ENCODE measurements around the gene GPR15LG. TPM values are rescaled to one million over a fixed set of nuclear protein-coding genes. Genes with fewer than 3 reads are reported as not detected.
A peak's percentile ranks its signal among the peaks of the same experiment; 100 is the strongest.

GPR15LG gene
- total RNA-seq, 1 donor, result not detected

DNA sequence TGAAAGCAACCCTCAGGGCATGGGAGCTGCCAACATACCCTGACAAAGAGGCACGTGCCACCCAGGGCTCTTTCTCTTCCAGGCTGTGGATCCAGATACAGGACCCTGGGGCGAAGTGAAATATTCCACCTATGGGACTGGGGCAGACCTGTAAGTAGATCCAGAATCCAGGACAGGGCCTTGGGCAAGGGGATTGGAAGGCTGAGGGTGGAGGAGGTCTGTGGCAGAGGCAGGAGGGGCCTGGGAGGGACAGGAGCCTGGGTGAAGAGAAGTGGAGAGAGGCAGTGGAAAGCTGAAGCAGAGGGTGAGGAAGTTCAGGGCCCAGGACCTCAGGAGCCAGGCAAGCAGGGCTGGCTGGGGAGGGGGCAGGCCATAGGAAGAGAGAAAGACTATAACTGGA is 38.0 kb downstream of the GPR15LG start:
- DNase-seq (ENCODE audit: low read depth), result no peak
- TF ChIP-seq, protein P1, sequence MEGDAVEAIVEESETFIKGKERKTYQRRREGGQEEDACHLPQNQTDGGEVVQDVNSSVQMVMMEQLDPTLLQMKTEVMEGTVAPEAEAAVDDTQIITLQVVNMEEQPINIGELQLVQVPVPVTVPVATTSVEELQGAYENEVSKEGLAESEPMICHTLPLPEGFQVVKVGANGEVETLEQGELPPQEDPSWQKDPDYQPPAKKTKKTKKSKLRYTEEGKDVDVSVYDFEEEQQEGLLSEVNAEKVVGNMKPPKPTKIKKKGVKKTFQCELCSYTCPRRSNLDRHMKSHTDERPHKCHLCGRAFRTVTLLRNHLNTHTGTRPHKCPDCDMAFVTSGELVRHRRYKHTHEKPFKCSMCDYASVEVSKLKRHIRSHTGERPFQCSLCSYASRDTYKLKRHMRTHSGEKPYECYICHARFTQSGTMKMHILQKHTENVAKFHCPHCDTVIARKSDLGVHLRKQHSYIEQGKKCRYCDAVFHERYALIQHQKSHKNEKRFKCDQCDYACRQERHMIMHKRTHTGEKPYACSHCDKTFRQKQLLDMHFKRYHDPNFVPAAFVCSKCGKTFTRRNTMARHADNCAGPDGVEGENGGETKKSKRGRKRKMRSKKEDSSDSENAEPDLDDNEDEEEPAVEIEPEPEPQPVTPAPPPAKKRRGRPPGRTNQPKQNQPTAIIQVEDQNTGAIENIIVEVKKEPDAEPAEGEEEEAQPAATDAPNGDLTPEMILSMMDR (IDR thresholded peaks at IDR 0.05; ENCODE audit: insufficient read depth, low read length), result no peak
- no peak overlapping the region for H3K4me3 ChIP-seq (ENCODE audit: low read depth, low read length)

DNA sequence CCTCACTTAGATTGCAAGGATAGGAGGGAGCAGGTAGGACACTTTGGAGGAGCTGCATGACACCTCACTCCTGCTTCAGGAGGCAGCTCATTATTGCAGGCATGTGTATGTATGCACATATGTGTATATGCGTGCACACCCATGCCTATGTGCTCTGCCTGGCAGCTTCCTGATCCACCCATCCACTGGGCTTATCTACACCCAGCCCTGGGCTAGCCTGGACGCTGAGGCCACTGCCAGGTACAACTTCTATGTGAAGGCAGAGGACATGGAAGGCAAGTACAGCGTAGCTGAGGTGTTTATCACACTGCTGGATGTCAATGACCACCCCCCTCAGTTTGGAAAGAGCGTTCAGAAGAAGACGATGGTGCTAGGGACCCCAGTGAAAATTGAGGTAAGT is 38.4 kb downstream of the GPR15LG start:
- TF ChIP-seq, protein P1 (IDR thresholded peaks at IDR 0.05; ENCODE audit: insufficient read depth, low read length), result no peak
- DNase-seq (ENCODE audit: low read depth), result no peak
- no peak overlapping the region for H3K4me3 ChIP-seq (ENCODE audit: low read depth, low read length)

DNA sequence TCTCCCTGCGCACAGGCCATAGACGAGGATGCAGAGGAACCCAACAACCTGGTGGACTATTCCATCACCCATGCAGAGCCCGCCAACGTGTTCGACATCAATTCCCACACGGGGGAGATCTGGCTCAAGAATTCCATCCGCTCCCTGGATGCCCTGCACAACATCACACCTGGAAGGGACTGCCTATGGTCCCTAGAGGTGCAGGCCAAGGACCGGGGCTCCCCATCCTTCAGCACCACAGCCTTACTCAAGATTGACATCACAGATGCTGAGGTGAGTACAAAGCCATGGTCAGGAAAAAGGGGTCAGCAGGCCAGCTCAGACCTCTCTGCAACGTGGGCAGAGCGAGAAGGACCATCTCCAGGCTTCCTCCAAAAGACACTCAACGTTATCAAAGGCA is 39.5 kb downstream of the GPR15LG start:
- TF ChIP-seq, protein P1 (IDR thresholded peaks at IDR 0.05; ENCODE audit: insufficient read depth, low read length), result no peak
- H3K4me3 ChIP-seq (ENCODE audit: low read depth, low read length), result no peak overlapping the region
- no peak for DNase-seq (ENCODE audit: low read depth)

DNA sequence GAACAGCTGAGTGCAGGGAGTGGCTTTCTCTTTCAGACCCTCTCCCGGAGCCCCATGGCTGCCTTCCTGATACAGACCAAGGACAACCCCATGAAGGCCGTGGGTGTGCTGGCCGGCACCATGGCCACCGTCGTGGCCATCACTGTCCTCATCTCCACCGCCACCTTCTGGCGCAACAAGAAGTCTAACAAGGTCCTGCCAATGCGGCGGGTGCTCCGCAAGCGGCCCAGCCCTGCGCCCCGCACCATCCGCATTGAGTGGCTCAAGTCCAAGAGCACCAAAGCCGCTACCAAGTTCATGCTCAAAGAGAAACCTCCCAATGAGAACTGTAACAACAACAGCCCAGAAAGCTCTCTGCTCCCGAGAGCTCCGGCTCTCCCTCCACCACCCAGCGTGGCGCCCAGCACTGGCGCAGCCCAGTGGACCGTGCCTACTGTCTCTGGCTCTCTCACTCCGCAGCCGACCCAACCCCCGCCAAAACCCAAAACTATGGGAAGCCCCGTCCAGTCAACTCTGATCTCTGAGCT is 40.5 kb downstream of the GPR15LG start:
- no peak overlapping the region for H3K4me3 ChIP-seq (ENCODE audit: low read depth, low read length)
- TF ChIP-seq, protein P1 (IDR thresholded peaks at IDR 0.05; ENCODE audit: insufficient read depth, low read length), result no peak
- no peak for DNase-seq (ENCODE audit: low read depth)

DNA sequence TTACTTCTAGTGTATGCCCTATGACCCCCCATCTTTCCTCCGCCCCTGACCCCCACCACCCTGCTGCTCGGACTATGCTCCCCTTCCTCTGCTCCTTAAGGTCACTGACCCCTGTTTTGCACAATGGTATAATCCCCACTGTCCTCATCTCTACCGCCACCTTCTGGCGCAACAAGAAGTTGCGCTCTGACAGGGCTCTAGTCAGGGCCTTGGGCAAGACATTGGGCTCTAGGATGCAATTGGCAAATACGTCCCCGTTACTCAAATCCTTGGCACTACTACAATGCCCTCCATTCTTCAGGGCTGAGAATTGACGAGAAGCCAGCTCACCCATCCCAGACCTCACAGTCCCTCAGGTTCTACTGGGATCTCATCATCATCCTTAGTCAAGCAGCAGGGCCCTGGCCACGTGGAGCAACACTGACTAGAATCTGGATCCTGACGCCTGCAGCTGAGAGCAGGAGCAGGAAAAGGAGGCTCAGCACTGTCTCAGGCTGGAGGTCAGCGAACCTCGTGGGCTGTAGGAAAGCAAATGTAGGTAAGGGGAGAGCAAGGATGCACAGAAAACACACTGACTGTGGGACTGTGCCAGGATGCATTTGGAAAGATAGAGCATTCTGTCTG is 41.1 kb downstream of the GPR15LG start:
- TF ChIP-seq, protein P1 (IDR thresholded peaks at IDR 0.05; ENCODE audit: insufficient read depth, low read length), result peak; percentile 32
- DNase-seq (ENCODE audit: low read depth), result no peak
- no peak overlapping the region for H3K4me3 ChIP-seq (ENCODE audit: low read depth, low read length)

DNA sequence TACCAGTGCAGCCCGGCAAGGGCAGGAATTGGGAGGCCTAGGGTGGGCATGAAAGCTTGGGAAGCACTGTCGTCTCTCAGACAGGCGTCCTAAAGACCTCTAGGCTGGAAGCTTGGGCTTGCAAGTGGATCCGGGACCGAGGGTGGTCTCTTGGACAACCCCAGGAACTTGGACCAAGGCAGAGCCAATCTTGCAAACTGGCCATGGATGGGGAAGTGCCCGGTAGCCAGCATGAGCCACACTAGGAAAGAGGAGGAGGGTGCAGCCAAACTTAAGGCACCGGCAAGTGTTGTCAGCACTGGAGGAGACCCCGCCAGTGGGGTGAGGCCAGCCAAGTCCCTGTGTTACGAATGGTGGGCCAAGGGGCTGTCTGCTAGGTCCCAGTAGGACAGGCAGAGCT is 43.2 kb downstream of the GPR15LG start:
- H3K4me3 ChIP-seq (ENCODE audit: low read depth, low read length), result no peak overlapping the region
- TF ChIP-seq, protein P1 (IDR thresholded peaks at IDR 0.05; ENCODE audit: insufficient read depth, low read length), result no peak
- DNase-seq (ENCODE audit: low read depth), result no peak

DNA sequence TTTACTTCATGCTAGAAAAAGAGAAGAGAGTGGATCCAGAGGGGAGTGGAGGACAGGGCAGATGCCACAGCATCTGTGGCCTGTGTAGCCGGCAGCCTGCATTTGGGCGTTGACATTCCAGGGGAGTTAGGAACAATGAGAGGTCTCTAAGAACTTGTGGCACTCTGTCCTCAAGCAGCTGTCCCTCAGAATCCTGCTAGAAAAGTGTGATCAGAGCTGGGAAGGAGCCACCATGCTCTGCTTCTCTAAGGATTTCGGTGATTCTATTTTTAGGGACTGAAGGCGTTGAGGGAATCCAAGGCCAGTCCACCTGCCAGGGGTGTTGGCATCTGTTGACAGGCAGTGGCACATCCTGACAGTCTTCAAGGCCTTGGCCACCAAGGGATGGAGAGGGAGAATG is 44.1 kb downstream of the GPR15LG start:
- TF ChIP-seq, protein P1 (IDR thresholded peaks at IDR 0.05; ENCODE audit: insufficient read depth, low read length), result no peak
- H3K4me3 ChIP-seq (ENCODE audit: low read depth, low read length), result no peak overlapping the region

More for the DNA sequence above, 44.1 kb downstream of the GPR15LG start:
- DNase-seq (ENCODE audit: low read depth), result no peak

Measured in fibroblast of the aortic adventitia (primary cell).